AG10803 (cell line): ENCODE measurements around the gene PNMA3.
"Not testable (repeated sequence)": the region's sequence is repeated elsewhere in the genome, so short reads cannot be mapped to it uniquely, and the experiment has no call there.

Experiments
- DNase-seq: peaks from one replicate; pipeline ENCODE4 v3.0.0; 2010; ENCODE audit warnings: low read depth
- H3K4me3 ChIP-seq: 2 replicates; pipeline ENCODE4 v1.5.1; 2011; ENCODE audit warnings: mild to moderate bottlenecking, low read length, control low read depth
- CTCF ChIP-seq: conservative IDR thresholded peaks from 2 replicates; pipeline ENCODE4 v1.5.1; 2011; ENCODE audit warnings: mild to moderate bottlenecking, low read length, control low read depth, inconsistent platforms

PNMA3 gene

GRCh38 chrX:153055871-153056749, at the start of gene PNMA3:
Gene PNMA3 (plus strand): TSS chrX:153056470. CDS start chrX:153057056, 586 bp downstream.
- TF ChIP-seq CTCF: no peak
- H3K4me3 ChIP-seq: no peak within 1 kb of the TSS
- no peak for DNase-seq

- DNase-seq, H3K4me3 ChIP-seq: not testable (repeated sequence)
Measured at GRCh38 chrX:153017174-153017573, 39.1 kb upstream of the PNMA3 start.

GRCh38 chrX:153019166-153019565, 37.1 kb upstream of the PNMA3 start:
- no peak for TF ChIP-seq CTCF
- DNase-seq: no peak
- H3K4me3 ChIP-seq: no peak overlapping the region

- H3K4me3 ChIP-seq, DNase-seq: not testable (repeated sequence)
Measured at GRCh38 chrX:153026501-153026900, 29.8 kb upstream of the PNMA3 start.

- DNase-seq, H3K4me3 ChIP-seq: not testable (repeated sequence)
Measured at GRCh38 chrX:153028487-153028886, 27.8 kb upstream of the PNMA3 start.

- no peak overlapping the region for H3K4me3 ChIP-seq
- TF ChIP-seq CTCF: no peak
- DNase-seq: no peak
Measured at GRCh38 chrX:153029162-153029561, 27.1 kb upstream of the PNMA3 start.

- TF ChIP-seq CTCF: no peak
- DNase-seq: no peak
- no peak overlapping the region for H3K4me3 ChIP-seq
Measured at GRCh38 chrX:153029875-153030274, 26.4 kb upstream of the PNMA3 start.

GRCh38 chrX:153030801-153031200, 25.5 kb upstream of the PNMA3 start:
- DNase-seq: no peak
- TF ChIP-seq CTCF: no peak
- no peak overlapping the region for H3K4me3 ChIP-seq
